ENCODE data around the gene C2CD5. TPM values are rescaled to one million over a fixed set of nuclear protein-coding genes. Genes with fewer than 3 reads are reported as not detected.
"Not testable (repeated sequence)": the region's sequence is repeated elsewhere in the genome, so short reads cannot be mapped to it uniquely, and the experiment has no call there.

C2CD5 gene
- total and polyA plus RNA-seq, 7 donors: 2.5 to 13.4 (median 5.9) TPM

DNA sequence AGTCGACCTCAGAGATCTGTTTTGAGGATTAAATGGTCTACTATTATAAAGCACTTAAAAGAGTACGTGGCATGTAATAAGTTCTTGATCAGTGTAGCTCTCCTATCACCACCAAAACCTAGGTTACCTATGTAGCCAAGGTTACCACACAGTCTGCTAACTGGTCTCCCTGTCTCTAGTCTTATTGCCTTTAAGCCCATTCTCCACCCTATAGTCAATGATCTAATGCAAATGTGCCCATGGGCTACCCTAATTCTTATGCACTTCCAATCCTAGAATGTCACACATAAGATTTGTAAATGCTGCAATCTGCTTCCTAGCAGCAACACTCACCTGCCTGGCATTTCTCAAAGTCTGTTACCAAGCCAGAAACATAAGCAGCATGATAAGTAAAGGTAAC is 44.9 kb downstream of the C2CD5 start:
- H3K4me3 ChIP-seq: no peak overlapping the region
- H3K27ac ChIP-seq: no peak overlapping the region
- peaks cover 0 to 28% of the 10 kb centered on the region in 2 donors for H3K36me3 ChIP-seq (ENCODE audit: insufficient read depth in 1 of 2, low read depth in 1 of 2)
- DNase-seq (no peak), ATAC-seq (no peak)
- TF ChIP-seq, protein P1, sequence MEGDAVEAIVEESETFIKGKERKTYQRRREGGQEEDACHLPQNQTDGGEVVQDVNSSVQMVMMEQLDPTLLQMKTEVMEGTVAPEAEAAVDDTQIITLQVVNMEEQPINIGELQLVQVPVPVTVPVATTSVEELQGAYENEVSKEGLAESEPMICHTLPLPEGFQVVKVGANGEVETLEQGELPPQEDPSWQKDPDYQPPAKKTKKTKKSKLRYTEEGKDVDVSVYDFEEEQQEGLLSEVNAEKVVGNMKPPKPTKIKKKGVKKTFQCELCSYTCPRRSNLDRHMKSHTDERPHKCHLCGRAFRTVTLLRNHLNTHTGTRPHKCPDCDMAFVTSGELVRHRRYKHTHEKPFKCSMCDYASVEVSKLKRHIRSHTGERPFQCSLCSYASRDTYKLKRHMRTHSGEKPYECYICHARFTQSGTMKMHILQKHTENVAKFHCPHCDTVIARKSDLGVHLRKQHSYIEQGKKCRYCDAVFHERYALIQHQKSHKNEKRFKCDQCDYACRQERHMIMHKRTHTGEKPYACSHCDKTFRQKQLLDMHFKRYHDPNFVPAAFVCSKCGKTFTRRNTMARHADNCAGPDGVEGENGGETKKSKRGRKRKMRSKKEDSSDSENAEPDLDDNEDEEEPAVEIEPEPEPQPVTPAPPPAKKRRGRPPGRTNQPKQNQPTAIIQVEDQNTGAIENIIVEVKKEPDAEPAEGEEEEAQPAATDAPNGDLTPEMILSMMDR (IDR thresholded peaks at IDR 0.05): no peak
- H3K4me1 ChIP-seq: no peaks in the 10 kb centered on the region
- intact Hi-C loops (cut with DNase I): no loop called here
- 87 to 92% (median 91%) methylated on average over 2 of the region's 2 CpGs for WGBS, 3 donors
- no peaks in the 10 kb centered on the region for H3K9me3 ChIP-seq
- no peaks in the 10 kb centered on the region for H3K27me3 ChIP-seq (ENCODE audit: insufficient read depth in 3 of 3, low read length in 2 of 3)

DNA sequence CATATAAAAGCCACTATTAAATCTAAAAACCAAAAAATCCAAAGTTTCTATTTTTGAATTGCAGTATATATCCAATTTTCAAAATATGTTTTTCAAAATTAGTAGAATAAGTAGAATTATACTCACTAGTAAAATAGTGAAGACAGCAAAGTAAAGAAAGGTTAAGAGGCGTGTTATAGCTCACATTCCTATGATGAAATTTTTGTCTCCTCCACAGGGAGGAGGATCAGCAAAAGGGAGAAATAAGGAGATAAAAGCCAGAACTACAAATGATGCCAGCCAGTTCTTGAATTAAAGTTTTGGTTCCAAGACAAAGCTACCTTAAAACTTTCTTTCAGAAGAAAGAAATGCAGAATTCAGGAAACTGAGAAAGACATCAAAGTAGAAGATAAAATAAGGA is 50.0 kb downstream of the C2CD5 start:
- ATAC-seq (no peak), DNase-seq (no peak)
- Histone ChIP-seq H3K4me1 (no peaks in the 10 kb centered on the region), H3K9me3 (no peaks in the 10 kb centered on the region), H3K27ac (no peak overlapping the region), H3K27me3 (ENCODE audit: insufficient read depth in 3 of 3, low read length in 2 of 3) (no peaks in the 10 kb centered on the region), H3K4me3 (no peak overlapping the region), H3K36me3 (ENCODE audit: insufficient read depth in 1 of 2, low read depth in 1 of 2) (peaks cover 3 to 43% of the 10 kb centered on the region in 2 donors)
- WGBS, 3 donors: 83 to 92% (median 90%) methylated on average over 1 of the region's 1 CpG
- TF ChIP-seq, protein P1 (IDR thresholded peaks at IDR 0.05): no peak
- intact Hi-C loops (cut with DNase I): no loop called here

DNA sequence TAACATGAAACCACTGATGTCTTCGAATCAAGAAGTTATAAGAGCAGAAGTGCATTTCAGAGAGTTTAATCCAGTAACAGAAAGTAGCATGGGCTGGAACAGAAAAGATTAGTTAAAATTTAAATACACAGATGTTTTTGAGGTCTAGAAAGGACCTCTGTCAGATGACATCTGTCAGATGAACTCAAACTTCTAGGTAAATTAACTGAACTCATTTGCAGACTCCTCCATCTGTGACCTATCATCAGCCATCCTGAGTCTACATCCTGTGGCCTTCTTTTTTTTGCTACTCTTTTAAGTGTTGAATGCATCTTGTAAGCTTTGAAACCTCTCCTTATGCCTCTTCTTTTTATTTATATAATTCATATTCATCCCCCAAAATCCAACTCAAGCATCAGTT is 53.3 kb downstream of the C2CD5 start:
- WGBS, 3 donors: 94 to 96% (median 96%) methylated on average over 1 of the region's 1 CpG
- no peaks in the 10 kb centered on the region for H3K27me3 ChIP-seq (ENCODE audit: insufficient read depth in 3 of 3, low read length in 2 of 3)
- H3K4me3 ChIP-seq: no peak overlapping the region
- no peak overlapping the region for H3K27ac ChIP-seq
- TF ChIP-seq, protein P1 (IDR thresholded peaks at IDR 0.05): no peak
- DNase-seq (no peak), ATAC-seq (no peak)
- no peaks in the 10 kb centered on the region for H3K4me1 ChIP-seq
- peaks cover 3 to 64% of the 10 kb centered on the region in 2 donors for H3K36me3 ChIP-seq (ENCODE audit: insufficient read depth in 1 of 2, low read depth in 1 of 2)
- intact Hi-C loops (cut with DNase I): no loop called here
- no peaks in the 10 kb centered on the region for H3K9me3 ChIP-seq

DNA sequence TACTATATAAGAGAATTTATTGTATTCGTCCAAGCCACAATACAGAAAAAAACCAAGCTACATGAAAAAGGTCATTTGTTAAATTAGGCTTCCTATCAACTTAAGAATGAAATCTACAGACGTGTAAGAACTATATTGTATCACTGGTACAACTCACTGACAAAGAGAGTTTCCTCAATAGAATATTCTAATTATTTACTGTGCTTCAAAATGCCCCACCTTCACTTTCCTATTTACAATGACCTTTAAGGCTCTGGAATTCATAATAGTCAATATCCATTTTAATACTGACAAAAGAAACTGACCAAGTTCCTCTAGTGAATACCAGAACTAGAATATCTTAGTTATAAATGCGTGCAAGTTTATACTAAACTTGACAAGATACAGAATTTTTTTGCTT is 55.9 kb downstream of the C2CD5 start:
- peaks cover 3 to 87% of the 10 kb centered on the region in 2 donors for H3K36me3 ChIP-seq (ENCODE audit: insufficient read depth in 1 of 2, low read depth in 1 of 2)

DNA sequence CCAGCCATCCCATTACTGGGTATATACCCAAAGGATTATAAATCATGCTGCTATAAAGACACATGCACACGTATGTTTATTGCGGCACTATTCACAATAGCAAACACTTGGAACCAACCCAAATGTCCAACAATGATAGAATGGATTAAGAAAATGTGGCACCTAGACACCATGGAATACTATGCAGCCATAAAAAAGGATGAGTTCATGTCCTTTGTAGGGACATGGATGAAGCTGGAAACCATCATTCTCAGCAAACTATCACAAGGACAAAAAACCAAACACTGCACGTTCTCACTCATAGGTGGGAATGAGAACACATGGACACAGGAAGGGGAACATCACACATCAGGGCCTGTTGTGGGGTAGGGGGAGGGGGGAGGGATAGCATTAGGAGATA is 56.7 kb downstream of the C2CD5 start:
- peaks cover 3 to 87% of the 10 kb centered on the region in 2 donors for H3K36me3 ChIP-seq (ENCODE audit: insufficient read depth in 1 of 2, low read depth in 1 of 2)
- WGBS, 3 donors: 97 to 98% (median 97%) methylated on average over 3 of the region's 3 CpGs
- H3K4me3 ChIP-seq; H3K9me3 ChIP-seq; ATAC-seq; H3K4me1 ChIP-seq; intact Hi-C loops (cut with DNase I); H3K27me3 ChIP-seq (ENCODE audit: insufficient read depth in 3 of 3, low read length in 2 of 3); H3K27ac ChIP-seq; DNase-seq: not testable (repeated sequence)

More for the DNA sequence above, 55.9 kb downstream of the C2CD5 start:
- Histone ChIP-seq H3K27ac (no peak overlapping the region), H3K27me3 (ENCODE audit: insufficient read depth in 3 of 3, low read length in 2 of 3) (no peaks in the 10 kb centered on the region), H3K4me3 (no peak overlapping the region), H3K4me1 (no peaks in the 10 kb centered on the region), H3K9me3 (no peaks in the 10 kb centered on the region)
- TF ChIP-seq, protein P1 (IDR thresholded peaks at IDR 0.05): no peak
- 96 to 99% (median 98%) methylated on average over 3 of the region's 3 CpGs for WGBS, 3 donors
- no peak for DNase-seq
- ATAC-seq: no peak
- intact Hi-C loops (cut with DNase I): no loop called here
